OCI-LY1 (cell line): ENCODE data around the gene TRIP10.
"Not testable (repeated sequence)": the region's sequence is repeated elsewhere in the genome, so short reads cannot be mapped to it uniquely, and the experiment has no call there.

Source experiments
- H2AFZ ChIP-seq: fragments of 200-600 bp; sonication (generic), shearing (Covaris generic); 2 replicates; pipeline ENCODE4 v1.6.0; 2014; ENCODE audit warnings: antibody characterized with exemption, mild to moderate bottlenecking, low read length
- H3F3A ChIP-seq: fragments of 200-600 bp; sonication (generic), shearing (Covaris generic); 2 replicates; pipeline ENCODE4 v1.6.0; 2014; ENCODE audit warnings: mild to moderate bottlenecking, antibody characterized with exemption, low read length, moderate library complexity; ENCODE audit not compliant: insufficient read depth
- H3K27ac ChIP-seq: fragments of 200-600 bp; sonication (generic); 2 replicates; pipeline ENCODE4 v1.5.1; 2014; ENCODE audit warnings: low read length, mixed run types, mild to moderate bottlenecking, low read depth; ENCODE audit not compliant: poor library complexity, severe bottlenecking
- H3K27me3 ChIP-seq: fragments of 200-600 bp; sonication (generic); 2 replicates; pipeline ENCODE4 v1.6.0; 2014; ENCODE audit warnings: antibody characterized with exemption, mild to moderate bottlenecking, low read length, moderate library complexity; ENCODE audit not compliant: insufficient read depth
- H3K36me3 ChIP-seq: fragments of 200-600 bp; sonication (generic); 2 replicates; pipeline ENCODE4 v1.6.1; 2014; ENCODE audit warnings: mild to moderate bottlenecking, antibody characterized with exemption, low read length, moderate library complexity, mixed read lengths; ENCODE audit not compliant: insufficient read depth
- H3K4me1 ChIP-seq: fragments of 200-600 bp; sonication (generic); 2 replicates; pipeline ENCODE4 v1.5.1; 2014; ENCODE audit warnings: mild to moderate bottlenecking, low read length, moderate library complexity; ENCODE audit not compliant: insufficient read depth, severe bottlenecking
- H3K4me2 ChIP-seq: fragments of 200-600 bp; sonication (generic), shearing (Covaris generic); 2 replicates; pipeline ENCODE4 v1.6.1; 2014; ENCODE audit warnings: low read length
- H3K4me3 ChIP-seq: fragments of 200-600 bp; sonication (generic); 2 replicates; pipeline ENCODE4 v1.5.1; 2014; ENCODE audit warnings: low read length, low read depth, mild to moderate bottlenecking, mixed read lengths; ENCODE audit not compliant: poor library complexity, severe bottlenecking
- H3K79me2 ChIP-seq: fragments of 200-600 bp; shearing (Covaris generic); 2 replicates; pipeline ENCODE4 v1.6.1; 2016; ENCODE audit warnings: mixed run types, low read length, mixed read lengths; ENCODE audit not compliant: insufficient read depth
- H3K9ac ChIP-seq: fragments of 200-600 bp; sonication (generic), shearing (Covaris generic); 2 replicates; pipeline ENCODE4 v1.6.1; 2014; ENCODE audit warnings: mild to moderate bottlenecking, low read length, mixed read lengths
- H3K9me2 ChIP-seq: fragments of 200-600 bp; sonication (generic), shearing (Covaris generic); 2 replicates; pipeline ENCODE4 v1.6.1; 2014; ENCODE audit warnings: low read depth, mild to moderate bottlenecking, low read length, mixed read lengths
- H3K9me3 ChIP-seq: fragments of 200-600 bp; shearing (Covaris generic); 2 replicates; pipeline ENCODE4 v1.6.1; 2014; ENCODE audit warnings: low read length, mixed read lengths
- H4K20me1 ChIP-seq: fragments of 200-600 bp; sonication (generic), shearing (Covaris generic); 2 replicates; pipeline ENCODE4 v1.6.0; 2016; ENCODE audit warnings: mild to moderate bottlenecking, low read length; ENCODE audit not compliant: insufficient read depth
- EZH2 ChIP-seq: fragments of 200-600 bp; sonication (generic), shearing (Covaris generic); IDR thresholded peaks from 2 replicates; pipeline ENCODE4 v1.8.0; 2017; ENCODE audit warnings: borderline replicate concordance, mixed run types, mild to moderate bottlenecking, antibody characterized with exemption, low read length, moderate library complexity, mixed read lengths
- TF ChIP-seq, protein P1 (sequence below): fragments of 200-600 bp; sonication (generic), shearing (Covaris generic); IDR thresholded peaks from 2 replicates; pipeline ENCODE4 v1.5.1; 2017; ENCODE audit warnings: mild to moderate bottlenecking, antibody characterized with exemption, low read length, moderate library complexity, mixed read lengths

The TRIP10 gene

DNA sequence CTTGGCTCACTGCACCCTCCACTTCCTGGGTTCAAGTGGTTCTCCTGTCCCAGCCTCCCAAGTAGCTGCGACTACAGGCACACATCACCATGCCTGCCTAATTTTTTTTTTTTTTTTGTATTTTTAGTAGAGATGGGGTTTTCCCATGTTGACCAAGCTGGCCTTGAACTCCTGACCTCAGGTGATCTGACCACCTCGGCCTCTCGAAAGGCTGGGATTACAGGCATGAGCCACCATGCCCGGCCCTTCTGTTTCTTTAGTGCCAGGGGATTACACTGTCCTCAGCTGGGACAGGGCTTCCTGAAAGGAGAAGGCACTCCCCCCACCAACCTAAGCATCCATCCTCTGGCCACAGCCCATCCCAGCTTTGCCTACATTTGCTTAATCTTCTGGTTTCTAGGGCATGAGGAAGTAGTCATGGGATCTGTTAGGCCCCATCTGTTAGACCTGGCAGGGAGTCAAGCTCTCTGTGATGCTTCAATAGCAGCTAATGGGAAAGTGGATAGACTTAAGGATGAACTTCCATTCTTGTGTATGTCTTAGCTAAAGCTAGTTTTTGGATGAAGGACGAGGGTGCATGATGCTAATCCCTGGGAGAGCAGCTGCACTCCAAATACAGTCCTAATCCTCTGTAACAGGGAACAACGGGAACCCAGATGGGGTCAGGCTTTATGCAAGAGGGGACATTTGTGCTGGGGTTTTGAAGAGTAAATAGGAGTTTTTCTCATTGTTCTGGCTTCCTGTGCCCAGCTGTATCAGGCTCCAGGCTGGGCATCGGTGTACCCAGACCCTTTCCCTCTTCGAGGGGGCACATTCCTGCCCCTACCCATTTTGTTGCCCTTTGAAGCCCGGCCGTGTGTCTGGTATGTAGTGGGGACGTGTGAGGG is 35.6 kb downstream of the TRIP10 start:
- H3K9me3 ChIP-seq: no peaks in the 10 kb centered on the region
- H3K4me1 ChIP-seq: peaks cover 35% of the 10 kb centered on the region
- H2AFZ ChIP-seq: no peak overlapping the region
- no peaks in the 10 kb centered on the region for H3K9me2 ChIP-seq
- no peaks in the 10 kb centered on the region for H3F3A ChIP-seq
- H3K27ac ChIP-seq: peak overlapping the region; percentile 22
- peak overlapping the region; percentile 6 for H3K4me3 ChIP-seq
- peak overlapping the region; percentile 18; the same call in 1 of the 2 replicates for H3K4me2 ChIP-seq
- H3K9ac ChIP-seq: no peak overlapping the region
- TF ChIP-seq, protein P1, sequence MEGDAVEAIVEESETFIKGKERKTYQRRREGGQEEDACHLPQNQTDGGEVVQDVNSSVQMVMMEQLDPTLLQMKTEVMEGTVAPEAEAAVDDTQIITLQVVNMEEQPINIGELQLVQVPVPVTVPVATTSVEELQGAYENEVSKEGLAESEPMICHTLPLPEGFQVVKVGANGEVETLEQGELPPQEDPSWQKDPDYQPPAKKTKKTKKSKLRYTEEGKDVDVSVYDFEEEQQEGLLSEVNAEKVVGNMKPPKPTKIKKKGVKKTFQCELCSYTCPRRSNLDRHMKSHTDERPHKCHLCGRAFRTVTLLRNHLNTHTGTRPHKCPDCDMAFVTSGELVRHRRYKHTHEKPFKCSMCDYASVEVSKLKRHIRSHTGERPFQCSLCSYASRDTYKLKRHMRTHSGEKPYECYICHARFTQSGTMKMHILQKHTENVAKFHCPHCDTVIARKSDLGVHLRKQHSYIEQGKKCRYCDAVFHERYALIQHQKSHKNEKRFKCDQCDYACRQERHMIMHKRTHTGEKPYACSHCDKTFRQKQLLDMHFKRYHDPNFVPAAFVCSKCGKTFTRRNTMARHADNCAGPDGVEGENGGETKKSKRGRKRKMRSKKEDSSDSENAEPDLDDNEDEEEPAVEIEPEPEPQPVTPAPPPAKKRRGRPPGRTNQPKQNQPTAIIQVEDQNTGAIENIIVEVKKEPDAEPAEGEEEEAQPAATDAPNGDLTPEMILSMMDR: no peak
- no peak for TF ChIP-seq EZH2
- no peaks in the 10 kb centered on the region for H4K20me1 ChIP-seq
- H3K79me2 ChIP-seq: peaks cover 58% of the 10 kb centered on the region
- H3K36me3 ChIP-seq: peaks cover 36% of the 10 kb centered on the region
- no peaks in the 10 kb centered on the region for H3K27me3 ChIP-seq

GRCh38 chr19:6776045-6776444 is 36.6 kb downstream of the TRIP10 start:
- H3K36me3 ChIP-seq: peaks cover 45% of the 10 kb centered on the region
- H3K79me2 ChIP-seq: peaks cover 68% of the 10 kb centered on the region

DNA sequence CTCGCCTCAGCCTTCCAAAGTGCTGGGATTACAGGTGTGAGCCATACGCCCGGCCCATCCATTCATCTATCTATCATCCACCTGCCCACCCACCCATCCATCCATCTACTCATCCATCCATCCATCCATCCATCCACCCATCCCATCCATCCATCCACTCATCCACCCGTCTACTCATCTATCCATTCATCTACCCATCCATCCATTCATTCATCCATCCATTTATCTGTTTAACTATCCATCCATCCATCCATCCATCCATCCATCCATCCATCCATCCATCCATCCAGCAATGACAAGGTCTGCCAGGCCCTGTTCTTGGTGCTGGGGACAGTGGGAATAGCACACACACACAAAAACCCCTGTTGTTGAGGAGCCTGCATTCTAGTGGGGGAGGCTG is 37.5 kb downstream of the TRIP10 start:
- no peaks in the 10 kb centered on the region for H3F3A ChIP-seq
- no peak overlapping the region for H2AFZ ChIP-seq
- no peaks in the 10 kb centered on the region for H3K9me2 ChIP-seq
- peaks cover 55% of the 10 kb centered on the region for H3K36me3 ChIP-seq
- no peaks in the 10 kb centered on the region for H3K9me3 ChIP-seq
- H3K9ac ChIP-seq: no peak overlapping the region
- peaks cover 38% of the 10 kb centered on the region for H3K4me1 ChIP-seq
- no peaks in the 10 kb centered on the region for H4K20me1 ChIP-seq
- H3K4me2 ChIP-seq: no peak overlapping the region
- peaks cover 77% of the 10 kb centered on the region for H3K79me2 ChIP-seq
- H3K4me3 ChIP-seq: no peak overlapping the region
- no peak overlapping the region for H3K27ac ChIP-seq
- TF ChIP-seq EZH2: no peak
- TF ChIP-seq, protein P1: no peak
- H3K27me3 ChIP-seq: no peaks in the 10 kb centered on the region

More at GRCh38 chr19:6776045-6776444, 36.6 kb downstream of the TRIP10 start:
- not testable (repeated sequence) for H3K4me2 ChIP-seq, H3K9ac ChIP-seq, H3K4me3 ChIP-seq, H2AFZ ChIP-seq, H3K27me3 ChIP-seq, H4K20me1 ChIP-seq, H3F3A ChIP-seq, H3K27ac ChIP-seq, H3K9me2 ChIP-seq, H3K9me3 ChIP-seq
- peaks cover 38% of the 10 kb centered on the region for H3K4me1 ChIP-seq

- H4K20me1 ChIP-seq: no peaks in the 10 kb centered on the region
- H3K4me1 ChIP-seq: peaks cover 35% of the 10 kb centered on the region
- peaks cover 55% of the 10 kb centered on the region for H3K36me3 ChIP-seq
Measured at GRCh38 chr19:6777434-6777833, 38.0 kb downstream of the TRIP10 start.

More at GRCh38 chr19:6777434-6777833, 38.0 kb downstream of the TRIP10 start:
- no peaks in the 10 kb centered on the region for H3F3A ChIP-seq
- no peaks in the 10 kb centered on the region for H3K27me3 ChIP-seq
- H2AFZ ChIP-seq: no peak overlapping the region
- TF ChIP-seq, protein P1: no peak
- no peak for TF ChIP-seq EZH2
- H3K27ac ChIP-seq: peak overlapping the region; percentile 20
- H3K79me2 ChIP-seq: peaks cover 80% of the 10 kb centered on the region
- H3K4me3 ChIP-seq: no peak overlapping the region
- no peaks in the 10 kb centered on the region for H3K9me2 ChIP-seq
- H3K9me3 ChIP-seq: no peaks in the 10 kb centered on the region
- no peak overlapping the region for H3K4me2 ChIP-seq
- no peak overlapping the region for H3K9ac ChIP-seq
